GM18526 (cell line): ENCODE results near the gene WWC1.

ENCODE experiments used
- POLR2A ChIP-seq: IDR thresholded peaks from 3 replicates; pipeline ENCODE4 v1.6.1; 2011; ENCODE audit not compliant: insufficient read length; ENCODE audit errors: extremely low read depth

The WWC1 gene

DNA sequence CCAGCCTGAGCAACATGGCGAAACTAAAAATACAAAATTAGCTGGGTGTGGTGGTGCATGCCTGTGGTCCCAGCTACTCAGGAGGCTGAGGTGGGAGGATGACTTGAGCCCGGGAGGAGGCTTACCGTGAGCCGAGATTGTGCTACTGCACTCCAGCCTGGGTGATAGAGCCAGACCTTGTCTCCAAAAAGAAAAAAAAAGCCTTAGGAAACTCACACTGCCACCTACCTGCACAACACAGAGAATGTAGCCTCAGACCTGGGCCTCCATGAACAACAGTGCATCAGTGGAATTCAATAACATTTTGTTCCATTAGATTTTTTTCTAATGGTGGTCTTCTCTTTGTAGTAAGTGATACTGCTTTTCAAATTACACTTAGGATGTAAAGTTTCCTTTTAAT is 131.0 kb downstream of the WWC1 start:
- no peak for TF ChIP-seq POLR2A

GRCh38 chr5:168423478-168423877 is 132.0 kb downstream of the WWC1 start:
- TF ChIP-seq POLR2A: no peak

DNA sequence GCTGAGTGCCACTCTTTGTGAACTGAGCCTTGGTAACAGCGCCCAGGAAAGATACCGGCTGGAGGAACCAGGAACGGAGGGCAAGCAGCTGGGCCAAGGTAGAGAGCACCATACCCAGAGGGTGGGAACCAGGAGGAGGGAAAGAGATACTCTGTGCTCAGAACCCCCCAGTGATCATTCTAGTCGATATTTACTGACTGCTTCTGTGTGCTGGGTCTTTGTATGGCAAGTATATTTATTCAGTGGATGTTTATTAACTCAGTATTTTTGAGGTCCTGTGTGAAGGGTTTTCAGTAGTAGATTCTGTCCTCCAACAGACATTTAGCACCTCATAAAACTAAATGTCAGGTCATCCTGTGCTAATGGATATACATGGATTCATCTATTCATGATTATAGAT is 132.5 kb downstream of the WWC1 start:
- no peak for TF ChIP-seq POLR2A

DNA sequence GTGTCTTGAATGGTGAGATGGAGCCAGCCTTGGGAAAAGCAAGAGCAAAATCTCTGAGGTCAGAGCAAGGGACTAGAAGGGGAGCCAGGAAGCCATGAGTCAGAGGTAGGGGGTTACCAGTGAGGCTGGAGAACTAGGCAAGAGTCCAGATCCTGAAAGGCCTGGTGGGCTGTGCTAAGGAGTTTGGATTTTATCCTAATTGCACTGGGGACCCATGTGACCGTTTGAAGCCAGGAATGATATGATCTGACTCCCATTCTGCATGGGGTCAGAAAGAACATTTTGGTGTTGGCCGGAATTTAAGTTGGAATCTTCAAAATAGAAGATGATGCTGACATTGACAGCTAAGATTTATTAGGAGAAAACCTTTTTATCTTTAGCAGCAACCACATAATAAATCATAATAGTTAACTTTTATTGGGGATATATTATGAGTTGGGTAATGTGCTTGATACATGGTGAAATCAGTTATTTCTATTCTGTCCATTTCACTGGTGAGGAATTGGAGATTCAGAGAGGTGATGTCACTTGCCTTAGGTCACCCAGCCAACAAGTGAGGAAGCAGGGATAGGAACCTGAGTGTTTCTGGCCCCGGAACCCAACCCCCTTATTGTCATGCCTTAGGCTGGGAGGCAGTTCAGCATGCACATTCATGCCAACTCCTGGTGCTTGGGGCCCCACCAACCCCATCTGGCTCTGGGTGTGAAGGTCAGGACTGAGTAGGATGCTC is 133.3 kb downstream of the WWC1 start:
- no peak for TF ChIP-seq POLR2A

DNA sequence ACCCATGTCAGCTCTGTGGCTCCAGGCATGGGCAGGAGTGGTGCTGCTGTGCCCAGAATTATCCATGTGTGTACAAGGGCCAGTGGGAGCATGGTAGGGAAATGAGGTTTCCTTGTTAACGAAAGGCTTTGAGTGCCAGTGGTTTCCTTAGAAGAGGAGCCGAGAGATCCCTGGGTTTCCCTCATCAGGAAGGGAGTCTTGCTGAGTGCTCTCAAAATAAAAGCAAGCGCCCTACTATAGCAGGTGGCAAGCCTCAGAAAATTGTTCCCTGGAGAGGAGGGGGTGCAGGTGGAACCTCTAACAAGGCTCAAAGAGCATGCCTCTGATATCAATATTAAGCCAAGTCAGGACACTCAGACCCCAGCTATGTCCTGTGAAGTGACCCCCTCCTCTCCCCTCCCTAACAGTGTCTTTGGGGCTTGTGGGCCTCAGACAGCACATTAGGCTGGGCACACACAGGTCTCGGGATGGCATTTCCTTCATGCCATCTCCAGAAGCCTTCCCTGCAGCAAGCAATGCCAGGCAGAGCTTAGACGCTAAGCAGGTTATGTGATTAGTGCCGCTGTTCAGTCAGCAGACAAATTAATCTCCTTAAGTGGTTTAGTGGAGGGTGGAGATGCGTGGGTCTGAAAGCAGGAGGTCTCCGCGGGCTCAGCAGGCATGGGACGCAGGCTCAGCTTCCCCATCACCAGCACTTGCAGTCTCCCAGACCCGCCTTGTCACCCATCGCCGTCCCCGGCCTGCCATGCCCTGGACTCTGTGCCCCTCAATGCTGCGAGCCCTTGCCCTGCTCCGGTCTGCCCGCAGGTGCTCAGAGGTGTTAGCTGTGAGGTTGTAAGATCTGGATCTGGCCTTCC is 134.8 kb downstream of the WWC1 start:
- no peak for TF ChIP-seq POLR2A

- TF ChIP-seq POLR2A: no peak
These were observed 135.4 kb downstream of the WWC1 start for GRCh38 chr5:168426864-168427172.

DNA sequence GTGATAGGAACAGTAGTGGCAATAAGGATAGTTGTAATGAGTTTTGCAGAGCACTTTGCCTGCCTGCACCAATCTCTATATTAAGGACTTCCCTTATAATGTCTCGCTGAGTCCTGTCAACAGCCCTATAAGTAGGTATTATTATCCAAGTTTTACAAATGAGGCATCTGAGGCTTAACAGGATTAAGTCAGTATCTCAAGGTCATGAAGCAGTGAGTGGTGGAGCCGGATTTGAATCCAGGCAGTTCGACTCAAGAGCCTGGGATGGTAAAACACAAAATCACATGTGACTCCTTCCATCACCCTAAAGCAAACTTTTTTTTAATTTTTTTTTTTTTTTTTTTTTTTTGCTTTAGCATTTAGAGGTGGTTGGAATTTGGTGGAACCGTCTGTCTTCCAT is 135.8 kb downstream of the WWC1 start:
- TF ChIP-seq POLR2A: no peak

GRCh38 chr5:168428552-168428951 is 137.1 kb downstream of the WWC1 start:
- no peak for TF ChIP-seq POLR2A

GRCh38 chr5:168430296-168430695 is 138.9 kb downstream of the WWC1 start:
- TF ChIP-seq POLR2A: no peak

DNA sequence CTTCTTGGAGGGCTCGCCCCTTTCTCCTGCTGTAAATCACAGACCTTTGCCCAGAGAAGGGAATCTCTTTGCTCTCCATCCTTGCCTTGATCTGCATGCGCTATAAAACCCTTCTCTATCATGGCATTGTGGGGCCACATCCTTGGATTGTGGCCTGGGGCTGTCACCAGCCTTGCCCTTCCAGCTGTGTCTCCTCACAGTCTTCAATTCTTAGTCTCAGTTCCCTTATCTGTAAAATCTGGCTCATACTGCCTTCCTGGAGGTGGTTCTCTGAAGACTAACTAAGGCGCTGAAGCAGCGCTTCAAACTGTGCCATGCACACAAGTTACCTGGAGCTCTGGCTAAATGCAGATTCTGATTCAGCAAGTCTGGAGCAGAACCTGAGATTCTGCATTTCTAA is 141.5 kb downstream of the WWC1 start:
- no peak for TF ChIP-seq POLR2A

DNA sequence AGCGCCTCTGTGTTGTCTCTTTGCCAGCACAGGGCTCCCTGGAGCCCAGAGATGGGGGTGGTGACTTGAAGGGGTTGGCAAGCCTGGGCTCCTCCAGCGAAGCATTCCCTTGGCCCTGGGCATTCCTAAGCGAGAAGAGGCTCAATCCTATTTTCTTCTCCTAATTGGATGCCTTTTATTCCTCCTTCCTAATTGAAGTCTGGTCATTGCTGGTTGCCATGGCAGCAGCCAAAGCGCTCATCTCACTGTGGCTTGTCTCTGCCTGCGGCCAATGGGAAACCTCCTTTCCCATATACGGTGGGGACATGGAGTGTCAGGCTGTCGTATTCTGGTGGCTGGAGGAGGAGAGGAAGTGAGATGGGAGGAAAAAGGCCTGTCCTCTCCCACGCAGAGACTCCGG is 142.6 kb downstream of the WWC1 start:
- no peak for TF ChIP-seq POLR2A

DNA sequence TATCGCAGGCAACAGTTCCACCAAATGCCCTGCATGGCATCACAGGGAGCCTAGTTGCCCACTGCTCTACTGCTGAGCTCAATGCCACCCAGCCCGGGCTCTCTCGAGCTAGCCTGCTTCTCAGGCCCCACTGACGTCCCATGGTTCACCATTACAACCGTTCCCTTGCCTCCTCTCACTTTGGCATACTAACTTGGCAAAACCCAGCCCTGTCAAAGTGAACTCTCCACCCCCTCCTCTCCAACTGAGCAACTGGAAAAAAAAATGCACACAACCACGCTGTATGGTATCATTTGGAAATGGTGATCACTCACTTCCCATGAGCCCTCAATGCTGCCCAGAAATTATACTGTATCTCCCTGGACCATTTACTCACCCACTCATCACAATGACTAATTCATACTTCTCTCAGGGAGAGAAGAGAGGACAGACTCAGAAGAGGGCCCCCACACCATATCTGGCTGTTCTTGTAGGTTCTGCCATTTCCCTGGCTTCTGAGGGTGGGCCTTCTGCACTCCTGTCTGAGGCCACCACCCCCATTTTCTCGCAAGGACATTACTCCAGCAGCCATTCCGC is 143.4 kb downstream of the WWC1 start:
- no peak for TF ChIP-seq POLR2A

GRCh38 chr5:168438349-168438748 is 146.9 kb downstream of the WWC1 start:
- TF ChIP-seq POLR2A: no peak

DNA sequence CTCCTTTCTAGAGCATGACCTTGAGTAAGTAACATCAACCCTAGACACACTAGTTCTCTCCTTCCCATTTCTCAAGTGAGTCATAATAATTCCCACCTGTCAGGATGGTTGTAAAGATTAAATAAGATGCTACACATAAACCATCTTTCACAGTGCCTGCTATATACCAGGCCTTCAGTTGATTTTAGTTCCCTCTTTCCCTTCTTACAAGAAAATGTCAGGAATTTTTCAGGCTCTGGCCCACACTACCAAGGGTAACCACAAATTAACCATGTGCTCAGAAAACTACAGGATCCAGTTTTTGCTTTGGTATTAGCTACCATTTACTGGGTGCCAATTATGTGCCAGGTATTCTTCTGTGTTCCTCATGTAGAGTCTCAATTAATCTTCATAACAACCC is 152.1 kb downstream of the WWC1 start:
- TF ChIP-seq POLR2A: no peak

DNA sequence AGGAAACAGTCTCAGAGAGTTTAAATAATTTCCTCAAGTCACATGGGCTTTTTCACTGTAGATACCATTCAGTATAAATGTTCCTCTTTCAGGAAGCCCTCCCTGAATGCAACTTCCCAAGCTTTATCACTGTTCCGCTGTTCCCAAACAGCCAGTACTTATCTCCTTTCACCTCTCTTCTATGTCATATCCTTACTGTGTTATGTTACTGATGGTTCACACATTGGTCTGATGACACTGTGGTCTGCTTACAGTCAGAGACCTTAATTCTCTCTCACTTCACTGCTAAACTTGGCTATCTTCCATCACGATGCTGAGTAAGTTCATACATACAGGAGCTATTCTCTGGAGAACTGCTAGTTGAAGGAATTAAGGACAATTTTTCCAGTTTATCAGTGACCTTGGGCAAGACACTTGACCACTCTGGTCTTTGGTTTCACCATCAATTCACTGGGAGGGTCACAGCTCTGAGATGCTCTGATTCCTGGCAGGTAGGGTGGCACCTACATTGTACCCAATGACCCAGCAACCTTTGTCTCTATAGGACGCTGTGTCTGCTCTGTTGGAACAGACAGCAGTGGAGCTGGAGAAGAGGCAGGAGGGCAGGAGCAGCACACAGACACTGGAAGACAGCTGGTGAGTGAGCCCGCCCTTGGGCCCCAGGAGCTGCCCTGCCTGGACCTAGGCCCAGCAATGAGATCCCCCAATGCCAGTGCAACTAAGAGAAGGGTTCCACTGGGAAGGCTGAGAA is 152.7 kb downstream of the WWC1 start:
- no peak for TF ChIP-seq POLR2A
